WTC11 (cell line): ENCODE data around the gene AUP1. TPM values are rescaled to one million over a fixed set of nuclear protein-coding genes. Genes with fewer than 3 reads are reported as not detected.

Experiments
- ATF3 ChIP-seq: sonication (generic); formaldehyde crosslinking; conservative IDR thresholded peaks from 2 replicates; pipeline ENCODE4 v1.8.1; 2022; ENCODE audit warnings: mild to moderate bottlenecking, missing genetic modification reagents
- CBFB ChIP-seq: sonication (generic); formaldehyde crosslinking; IDR thresholded peaks from 2 replicates; pipeline ENCODE4 v1.8.1; 2022; ENCODE audit warnings: mild to moderate bottlenecking, low read depth, missing genetic modification reagents
- CDX4 ChIP-seq: fragments of 250-450 bp; sonication (Bioruptor Pico); IDR thresholded peaks from 2 replicates; pipeline ENCODE4 v1.9.0; 2021; ENCODE audit warnings: moderate library complexity, mild to moderate bottlenecking, inconsistent platforms, borderline replicate concordance
- E2F5 ChIP-seq: sonication (generic); formaldehyde crosslinking; IDR thresholded peaks from 2 replicates; pipeline ENCODE4 v1.8.1; 2022; ENCODE audit warnings: mild to moderate bottlenecking, moderate library complexity, missing genetic modification reagents
- EMX1 ChIP-seq: fragments of 250-450 bp; sonication (Bioruptor Pico); IDR thresholded peaks from 2 replicates; pipeline ENCODE4 v1.8.0; 2021; ENCODE audit warnings: mild to moderate bottlenecking
- ETV6 ChIP-seq: sonication (generic); formaldehyde crosslinking; IDR thresholded peaks from 2 replicates; pipeline ENCODE4 v1.8.1; 2022; ENCODE audit warnings: mild to moderate bottlenecking, missing genetic modification reagents
- IRF1 ChIP-seq: sonication (generic); formaldehyde crosslinking; IDR thresholded peaks from 2 replicates; pipeline ENCODE4 v1.8.0; 2023; ENCODE audit warnings: missing genetic modification reagents
- KAT7 ChIP-seq: sonication (generic); formaldehyde crosslinking; IDR thresholded peaks from 2 replicates; pipeline ENCODE4 v1.8.1; 2023; ENCODE audit warnings: missing genetic modification reagents, mild to moderate bottlenecking, borderline replicate concordance
- MYBL2 ChIP-seq: sonication (generic); formaldehyde crosslinking; IDR thresholded peaks from 2 replicates; pipeline ENCODE4 v1.8.1; 2023; ENCODE audit warnings: mild to moderate bottlenecking, moderate library complexity, missing genetic modification reagents
- NFATC4 ChIP-seq: fragments of 250-450 bp; sonication (Bioruptor Pico); IDR thresholded peaks from 2 replicates; pipeline ENCODE4 v1.9.0; 2021; ENCODE audit warnings: mild to moderate bottlenecking
- NR1H2 ChIP-seq: sonication (generic); formaldehyde crosslinking; IDR thresholded peaks from 2 replicates; pipeline ENCODE4 v1.9.0; 2021; ENCODE audit warnings: mild to moderate bottlenecking, moderate library complexity, missing genetic modification reagents
- NR2C2 ChIP-seq: sonication (generic); formaldehyde crosslinking; IDR thresholded peaks from 2 replicates; pipeline ENCODE4 v1.8.0; 2022; ENCODE audit warnings: mild to moderate bottlenecking, missing genetic modification reagents
- SMAD4 ChIP-seq: sonication (generic); formaldehyde crosslinking; IDR thresholded peaks from 2 replicates; pipeline ENCODE4 v1.8.0; 2022; ENCODE audit warnings: mild to moderate bottlenecking, missing genetic modification reagents
- SOX15 ChIP-seq: fragments of 250-450 bp; sonication (Bioruptor Pico); IDR thresholded peaks from 2 replicates; pipeline ENCODE4 v1.9.0; 2021; ENCODE audit warnings: mild to moderate bottlenecking
- TCF7 ChIP-seq: sonication (generic); formaldehyde crosslinking; IDR thresholded peaks from 2 replicates; pipeline ENCODE4 v1.8.0; 2022; ENCODE audit warnings: mild to moderate bottlenecking, low read depth, missing genetic modification reagents, moderate library complexity
- TEAD4 ChIP-seq: sonication (generic); formaldehyde crosslinking; IDR thresholded peaks from 2 replicates; pipeline ENCODE4 v1.8.0; 2022; ENCODE audit warnings: mild to moderate bottlenecking, missing genetic modification reagents
- ZNF121 ChIP-seq: sonication (generic); formaldehyde crosslinking; IDR thresholded peaks from 2 replicates; pipeline ENCODE4 v1.8.0; 2023; ENCODE audit warnings: missing genetic modification reagents
- total RNA-seq: library from RNA; stranded (reverse); gene quantifications from 3 replicates; pipeline ENCODE4 v1.2.3, GENCODE V29; 2021
- TF ChIP-seq, protein P1 (sequence below): sonication (generic); formaldehyde crosslinking; IDR thresholded peaks from 2 replicates; pipeline ENCODE4 v1.8.0; 2022; ENCODE audit warnings: mild to moderate bottlenecking, missing genetic modification reagents
- TF ChIP-seq, protein P2 (sequence below): sonication (generic); formaldehyde crosslinking; IDR thresholded peaks from 2 replicates; pipeline ENCODE4 v1.8.1; 2023; ENCODE audit warnings: mild to moderate bottlenecking, missing genetic modification reagents, moderate library complexity
- TF ChIP-seq, protein P3 (sequence below): fragments of 250-450 bp; sonication (Bioruptor Pico); IDR thresholded peaks from 2 replicates; pipeline ENCODE4 v1.9.0; 2021; ENCODE audit warnings: mild to moderate bottlenecking, borderline replicate concordance
- TF ChIP-seq, protein P4 (sequence below): sonication (generic); formaldehyde crosslinking; IDR thresholded peaks from 2 replicates; pipeline ENCODE4 v1.8.1; 2022; ENCODE audit warnings: mild to moderate bottlenecking, missing genetic modification reagents, moderate library complexity, borderline replicate concordance
- TF ChIP-seq, protein P5 (sequence below): sonication (generic); formaldehyde crosslinking; IDR thresholded peaks from 2 replicates; pipeline ENCODE4 v1.8.1; 2023; ENCODE audit warnings: mild to moderate bottlenecking, missing genetic modification reagents, borderline replicate concordance
- TF ChIP-seq, protein P6 (sequence below): fragments of 250-450 bp; sonication (Bioruptor Pico); IDR thresholded peaks from 2 replicates; pipeline ENCODE4 v1.8.0; 2021; ENCODE audit warnings: mild to moderate bottlenecking

Gene AUP1
- total RNA-seq, 1 experiment from 2014 or later: 84.9 TPM

- TF ChIP-seq E2F5 (CRISPR knock-in tag) (peak; percentile 32), NR2C2 (CRISPR knock-in tag) (peak; percentile 94), CDX4 (CRISPR knock-in tag) (no peak), SOX15 (CRISPR knock-in tag) (no peak), ZNF121 (CRISPR knock-in tag) (no peak), EMX1 (CRISPR knock-in tag) (no peak), TEAD4 (CRISPR knock-in tag) (peak; percentile 33; the same call in 1 of the 2 replicates), ETV6 (CRISPR knock-in tag) (peak; percentile 84), TCF7 (CRISPR knock-in tag) (no peak; the same call in 1 of the 2 replicates), IRF1 (CRISPR knock-in tag) (no peak), KAT7 (CRISPR knock-in tag) (0 out of 2 replicates have a peak, but pooled peaks have one; percentile 62), ATF3 (no peak), SMAD4 (CRISPR knock-in tag) (no peak), NFATC4 (CRISPR knock-in tag) (no peak), MYBL2 (CRISPR knock-in tag) (peak; percentile 29; the same call in 1 of the 2 replicates), NR1H2 (CRISPR knock-in tag) (no peak), CBFB (CRISPR knock-in tag) (no peak)
- TF ChIP-seq, protein P1, sequence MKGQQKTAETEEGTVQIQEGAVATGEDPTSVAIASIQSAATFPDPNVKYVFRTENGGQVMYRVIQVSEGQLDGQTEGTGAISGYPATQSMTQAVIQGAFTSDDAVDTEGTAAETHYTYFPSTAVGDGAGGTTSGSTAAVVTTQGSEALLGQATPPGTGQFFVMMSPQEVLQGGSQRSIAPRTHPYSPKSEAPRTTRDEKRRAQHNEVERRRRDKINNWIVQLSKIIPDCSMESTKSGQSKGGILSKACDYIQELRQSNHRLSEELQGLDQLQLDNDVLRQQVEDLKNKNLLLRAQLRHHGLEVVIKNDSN (CRISPR knock-in tag): peak; percentile 63; the same call in 1 of the 2 replicates
- TF ChIP-seq, protein P2, sequence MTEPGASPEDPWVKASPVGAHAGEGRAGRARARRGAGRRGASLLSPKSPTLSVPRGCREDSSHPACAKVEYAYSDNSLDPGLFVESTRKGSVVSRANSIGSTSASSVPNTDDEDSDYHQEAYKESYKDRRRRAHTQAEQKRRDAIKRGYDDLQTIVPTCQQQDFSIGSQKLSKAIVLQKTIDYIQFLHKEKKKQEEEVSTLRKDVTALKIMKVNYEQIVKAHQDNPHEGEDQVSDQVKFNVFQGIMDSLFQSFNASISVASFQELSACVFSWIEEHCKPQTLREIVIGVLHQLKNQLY (CRISPR knock-in tag): no peak
- TF ChIP-seq, protein P3, sequence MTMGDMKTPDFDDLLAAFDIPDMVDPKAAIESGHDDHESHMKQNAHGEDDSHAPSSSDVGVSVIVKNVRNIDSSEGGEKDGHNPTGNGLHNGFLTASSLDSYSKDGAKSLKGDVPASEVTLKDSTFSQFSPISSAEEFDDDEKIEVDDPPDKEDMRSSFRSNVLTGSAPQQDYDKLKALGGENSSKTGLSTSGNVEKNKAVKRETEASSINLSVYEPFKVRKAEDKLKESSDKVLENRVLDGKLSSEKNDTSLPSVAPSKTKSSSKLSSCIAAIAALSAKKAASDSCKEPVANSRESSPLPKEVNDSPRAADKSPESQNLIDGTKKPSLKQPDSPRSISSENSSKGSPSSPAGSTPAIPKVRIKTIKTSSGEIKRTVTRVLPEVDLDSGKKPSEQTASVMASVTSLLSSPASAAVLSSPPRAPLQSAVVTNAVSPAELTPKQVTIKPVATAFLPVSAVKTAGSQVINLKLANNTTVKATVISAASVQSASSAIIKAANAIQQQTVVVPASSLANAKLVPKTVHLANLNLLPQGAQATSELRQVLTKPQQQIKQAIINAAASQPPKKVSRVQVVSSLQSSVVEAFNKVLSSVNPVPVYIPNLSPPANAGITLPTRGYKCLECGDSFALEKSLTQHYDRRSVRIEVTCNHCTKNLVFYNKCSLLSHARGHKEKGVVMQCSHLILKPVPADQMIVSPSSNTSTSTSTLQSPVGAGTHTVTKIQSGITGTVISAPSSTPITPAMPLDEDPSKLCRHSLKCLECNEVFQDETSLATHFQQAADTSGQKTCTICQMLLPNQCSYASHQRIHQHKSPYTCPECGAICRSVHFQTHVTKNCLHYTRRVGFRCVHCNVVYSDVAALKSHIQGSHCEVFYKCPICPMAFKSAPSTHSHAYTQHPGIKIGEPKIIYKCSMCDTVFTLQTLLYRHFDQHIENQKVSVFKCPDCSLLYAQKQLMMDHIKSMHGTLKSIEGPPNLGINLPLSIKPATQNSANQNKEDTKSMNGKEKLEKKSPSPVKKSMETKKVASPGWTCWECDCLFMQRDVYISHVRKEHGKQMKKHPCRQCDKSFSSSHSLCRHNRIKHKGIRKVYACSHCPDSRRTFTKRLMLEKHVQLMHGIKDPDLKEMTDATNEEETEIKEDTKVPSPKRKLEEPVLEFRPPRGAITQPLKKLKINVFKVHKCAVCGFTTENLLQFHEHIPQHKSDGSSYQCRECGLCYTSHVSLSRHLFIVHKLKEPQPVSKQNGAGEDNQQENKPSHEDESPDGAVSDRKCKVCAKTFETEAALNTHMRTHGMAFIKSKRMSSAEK (CRISPR knock-in tag): no peak
- TF ChIP-seq, protein P4, sequence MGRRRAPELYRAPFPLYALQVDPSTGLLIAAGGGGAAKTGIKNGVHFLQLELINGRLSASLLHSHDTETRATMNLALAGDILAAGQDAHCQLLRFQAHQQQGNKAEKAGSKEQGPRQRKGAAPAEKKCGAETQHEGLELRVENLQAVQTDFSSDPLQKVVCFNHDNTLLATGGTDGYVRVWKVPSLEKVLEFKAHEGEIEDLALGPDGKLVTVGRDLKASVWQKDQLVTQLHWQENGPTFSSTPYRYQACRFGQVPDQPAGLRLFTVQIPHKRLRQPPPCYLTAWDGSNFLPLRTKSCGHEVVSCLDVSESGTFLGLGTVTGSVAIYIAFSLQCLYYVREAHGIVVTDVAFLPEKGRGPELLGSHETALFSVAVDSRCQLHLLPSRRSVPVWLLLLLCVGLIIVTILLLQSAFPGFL (CRISPR knock-in tag): no peak
- TF ChIP-seq, protein P5, sequence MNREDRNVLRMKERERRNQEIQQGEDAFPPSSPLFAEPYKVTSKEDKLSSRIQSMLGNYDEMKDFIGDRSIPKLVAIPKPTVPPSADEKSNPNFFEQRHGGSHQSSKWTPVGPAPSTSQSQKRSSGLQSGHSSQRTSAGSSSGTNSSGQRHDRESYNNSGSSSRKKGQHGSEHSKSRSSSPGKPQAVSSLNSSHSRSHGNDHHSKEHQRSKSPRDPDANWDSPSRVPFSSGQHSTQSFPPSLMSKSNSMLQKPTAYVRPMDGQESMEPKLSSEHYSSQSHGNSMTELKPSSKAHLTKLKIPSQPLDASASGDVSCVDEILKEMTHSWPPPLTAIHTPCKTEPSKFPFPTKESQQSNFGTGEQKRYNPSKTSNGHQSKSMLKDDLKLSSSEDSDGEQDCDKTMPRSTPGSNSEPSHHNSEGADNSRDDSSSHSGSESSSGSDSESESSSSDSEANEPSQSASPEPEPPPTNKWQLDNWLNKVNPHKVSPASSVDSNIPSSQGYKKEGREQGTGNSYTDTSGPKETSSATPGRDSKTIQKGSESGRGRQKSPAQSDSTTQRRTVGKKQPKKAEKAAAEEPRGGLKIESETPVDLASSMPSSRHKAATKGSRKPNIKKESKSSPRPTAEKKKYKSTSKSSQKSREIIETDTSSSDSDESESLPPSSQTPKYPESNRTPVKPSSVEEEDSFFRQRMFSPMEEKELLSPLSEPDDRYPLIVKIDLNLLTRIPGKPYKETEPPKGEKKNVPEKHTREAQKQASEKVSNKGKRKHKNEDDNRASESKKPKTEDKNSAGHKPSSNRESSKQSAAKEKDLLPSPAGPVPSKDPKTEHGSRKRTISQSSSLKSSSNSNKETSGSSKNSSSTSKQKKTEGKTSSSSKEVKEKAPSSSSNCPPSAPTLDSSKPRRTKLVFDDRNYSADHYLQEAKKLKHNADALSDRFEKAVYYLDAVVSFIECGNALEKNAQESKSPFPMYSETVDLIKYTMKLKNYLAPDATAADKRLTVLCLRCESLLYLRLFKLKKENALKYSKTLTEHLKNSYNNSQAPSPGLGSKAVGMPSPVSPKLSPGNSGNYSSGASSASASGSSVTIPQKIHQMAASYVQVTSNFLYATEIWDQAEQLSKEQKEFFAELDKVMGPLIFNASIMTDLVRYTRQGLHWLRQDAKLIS (CRISPR knock-in tag): no peak
- TF ChIP-seq, protein P6, sequence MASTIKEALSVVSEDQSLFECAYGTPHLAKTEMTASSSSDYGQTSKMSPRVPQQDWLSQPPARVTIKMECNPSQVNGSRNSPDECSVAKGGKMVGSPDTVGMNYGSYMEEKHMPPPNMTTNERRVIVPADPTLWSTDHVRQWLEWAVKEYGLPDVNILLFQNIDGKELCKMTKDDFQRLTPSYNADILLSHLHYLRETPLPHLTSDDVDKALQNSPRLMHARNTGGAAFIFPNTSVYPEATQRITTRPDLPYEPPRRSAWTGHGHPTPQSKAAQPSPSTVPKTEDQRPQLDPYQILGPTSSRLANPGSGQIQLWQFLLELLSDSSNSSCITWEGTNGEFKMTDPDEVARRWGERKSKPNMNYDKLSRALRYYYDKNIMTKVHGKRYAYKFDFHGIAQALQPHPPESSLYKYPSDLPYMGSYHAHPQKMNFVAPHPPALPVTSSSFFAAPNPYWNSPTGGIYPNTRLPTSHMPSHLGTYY (CRISPR knock-in tag): no peak
Observed at GRCh38 chr2:74482801-74483674, 46.5 kb downstream of the AUP1 start, which contains the start of the genes CCDC142 and TTC31 (continued).
